ENCODE measurements around the gene LRRC59.

The LRRC59 gene

DNA sequence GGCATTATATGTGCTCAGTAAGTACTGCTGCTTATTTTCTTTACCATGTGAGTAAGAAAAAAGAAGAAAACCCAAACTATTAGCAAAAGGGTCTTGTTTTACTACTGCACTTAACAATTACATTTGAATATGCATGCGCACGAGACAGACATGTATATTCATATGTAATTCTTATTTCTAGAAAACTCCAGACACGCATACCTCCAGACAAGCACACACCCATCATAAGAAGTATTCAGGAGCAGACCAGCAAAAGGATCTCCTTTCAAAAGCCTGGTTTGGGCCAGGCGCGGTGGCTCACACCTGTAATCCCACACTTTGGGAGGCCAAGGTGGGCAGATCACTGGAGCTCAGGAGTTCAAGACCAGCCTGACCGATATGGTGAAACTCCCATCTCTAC lies 7.8 kb downstream of the LRRC59 start:
- DNase-seq (ENCODE audit: extremely low read depth, low read depth), result no peak
- TF ChIP-seq, protein P1, sequence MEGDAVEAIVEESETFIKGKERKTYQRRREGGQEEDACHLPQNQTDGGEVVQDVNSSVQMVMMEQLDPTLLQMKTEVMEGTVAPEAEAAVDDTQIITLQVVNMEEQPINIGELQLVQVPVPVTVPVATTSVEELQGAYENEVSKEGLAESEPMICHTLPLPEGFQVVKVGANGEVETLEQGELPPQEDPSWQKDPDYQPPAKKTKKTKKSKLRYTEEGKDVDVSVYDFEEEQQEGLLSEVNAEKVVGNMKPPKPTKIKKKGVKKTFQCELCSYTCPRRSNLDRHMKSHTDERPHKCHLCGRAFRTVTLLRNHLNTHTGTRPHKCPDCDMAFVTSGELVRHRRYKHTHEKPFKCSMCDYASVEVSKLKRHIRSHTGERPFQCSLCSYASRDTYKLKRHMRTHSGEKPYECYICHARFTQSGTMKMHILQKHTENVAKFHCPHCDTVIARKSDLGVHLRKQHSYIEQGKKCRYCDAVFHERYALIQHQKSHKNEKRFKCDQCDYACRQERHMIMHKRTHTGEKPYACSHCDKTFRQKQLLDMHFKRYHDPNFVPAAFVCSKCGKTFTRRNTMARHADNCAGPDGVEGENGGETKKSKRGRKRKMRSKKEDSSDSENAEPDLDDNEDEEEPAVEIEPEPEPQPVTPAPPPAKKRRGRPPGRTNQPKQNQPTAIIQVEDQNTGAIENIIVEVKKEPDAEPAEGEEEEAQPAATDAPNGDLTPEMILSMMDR (IDR thresholded peaks at IDR 0.05; ENCODE audit: low read depth, low read length), result no peak

DNA sequence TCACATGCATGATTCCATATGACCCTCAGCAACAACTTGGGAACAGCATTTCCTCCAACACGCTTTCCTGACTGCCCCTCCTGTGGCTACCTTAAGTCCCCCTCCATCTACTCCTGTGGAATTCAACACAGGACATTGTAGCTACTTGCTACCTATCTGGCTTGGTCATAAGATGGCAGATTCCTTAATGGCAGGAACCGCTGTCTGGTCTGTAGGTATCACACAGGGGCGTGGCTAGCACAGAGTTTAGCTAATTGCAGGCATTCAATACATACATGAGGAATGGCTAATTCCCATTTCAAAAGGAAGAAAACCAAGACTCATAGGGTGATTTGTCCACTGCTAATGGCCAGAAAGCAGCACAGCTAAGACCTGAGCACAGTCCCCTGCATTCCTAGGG lies 8.6 kb downstream of the LRRC59 start:
- DNase-seq (ENCODE audit: extremely low read depth, low read depth), result no peak
- TF ChIP-seq, protein P1 (IDR thresholded peaks at IDR 0.05; ENCODE audit: low read depth, low read length), result no peak

DNA sequence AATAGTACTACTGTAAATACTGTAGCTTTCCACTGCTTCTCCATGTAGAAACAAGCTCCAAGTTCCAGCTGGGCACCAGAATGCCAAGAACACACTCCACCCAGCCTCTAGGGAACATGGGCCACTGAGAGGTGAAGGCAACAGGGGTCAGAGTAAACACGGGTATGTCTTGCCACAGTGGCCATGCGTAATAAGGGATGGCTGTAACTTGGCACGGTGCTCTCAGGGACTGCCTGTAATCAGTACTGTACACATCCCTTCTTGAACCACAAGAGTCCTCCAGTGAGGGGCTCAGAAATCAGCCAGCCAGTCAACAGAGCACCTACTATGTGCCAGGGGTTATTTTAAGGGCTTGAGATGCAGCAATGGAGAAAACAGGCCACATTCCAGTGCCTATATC lies 10.8 kb downstream of the LRRC59 start:
- DNase-seq (ENCODE audit: extremely low read depth, low read depth), result no peak
- TF ChIP-seq, protein P1 (IDR thresholded peaks at IDR 0.05; ENCODE audit: low read depth, low read length), result no peak

DNA sequence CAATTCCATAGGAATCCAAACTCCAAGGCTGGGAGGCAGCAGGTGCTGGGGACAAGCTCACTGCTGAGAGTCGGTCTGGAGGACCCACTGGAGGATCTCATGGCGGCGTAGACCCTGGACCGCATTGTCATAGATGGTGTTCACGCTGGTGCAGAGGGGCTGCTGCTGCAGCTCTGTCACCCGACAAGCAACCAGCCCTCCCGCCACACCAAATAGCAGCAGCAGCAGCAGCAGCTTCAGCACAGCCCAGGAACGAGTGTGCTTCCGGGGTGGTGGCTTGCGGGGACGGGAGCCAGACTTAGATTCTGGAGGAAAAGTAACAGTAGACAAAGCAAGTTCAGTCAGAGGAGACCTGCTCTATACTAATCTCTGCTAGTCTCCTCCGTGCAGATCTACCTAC lies 14.4 kb downstream of the LRRC59 start:
- no peak for DNase-seq (ENCODE audit: extremely low read depth, low read depth)

DNA sequence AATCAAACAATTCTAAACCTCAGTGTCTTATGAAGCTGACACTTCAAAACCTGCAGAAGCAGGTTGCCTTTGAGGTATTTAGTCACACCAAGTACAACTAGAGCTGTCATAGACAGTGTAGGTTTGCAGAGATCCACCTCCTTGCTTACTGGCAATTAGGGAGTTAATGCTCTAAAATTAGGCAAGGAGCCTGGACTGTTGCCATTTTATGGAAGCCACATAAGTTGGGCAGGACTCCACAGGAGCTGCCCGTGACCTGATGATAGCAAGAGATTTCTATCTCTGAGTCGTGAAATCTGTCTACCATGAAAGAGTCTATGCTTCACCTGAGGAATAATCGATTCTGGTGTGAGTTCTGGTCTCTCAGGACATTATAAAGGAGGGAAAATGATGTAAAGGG lies 15.4 kb downstream of the LRRC59 start:
- TF ChIP-seq, protein P1 (IDR thresholded peaks at IDR 0.05; ENCODE audit: low read depth, low read length), result no peak
- DNase-seq (ENCODE audit: extremely low read depth, low read depth), result no peak

More for the DNA sequence above, 14.4 kb downstream of the LRRC59 start:
- TF ChIP-seq, protein P1 (IDR thresholded peaks at IDR 0.05; ENCODE audit: low read depth, low read length), result no peak

DNA sequence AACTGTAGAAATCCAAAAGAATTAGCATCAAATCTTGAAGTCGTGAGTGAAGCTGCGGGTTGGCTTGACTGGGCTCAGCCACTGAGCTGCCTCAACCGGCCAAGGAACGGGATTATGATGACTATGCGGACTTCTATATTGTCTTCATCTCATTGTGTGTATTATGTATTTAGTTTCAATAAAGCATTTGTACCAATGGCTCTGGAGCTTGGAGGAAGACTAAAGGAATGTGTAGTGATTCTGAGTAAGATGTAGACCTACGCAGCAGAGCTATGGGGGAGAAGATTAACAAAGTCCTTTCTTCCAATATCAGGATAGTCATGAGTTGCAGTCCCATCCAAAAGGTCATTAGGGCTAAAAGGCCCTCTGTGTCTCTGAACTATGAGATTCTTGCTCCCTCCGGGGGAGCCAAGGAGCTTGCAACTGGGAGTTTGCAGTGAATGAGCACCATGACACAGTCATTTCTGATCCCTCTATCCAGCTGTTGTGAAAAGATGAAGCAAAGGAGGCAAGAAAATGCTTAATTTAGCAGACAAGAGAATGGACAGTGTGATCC lies 16.0 kb downstream of the LRRC59 start:
- TF ChIP-seq, protein P1 (IDR thresholded peaks at IDR 0.05; ENCODE audit: low read depth, low read length), result no peak; the same call in 1 of the 2 replicates
- DNase-seq (ENCODE audit: extremely low read depth, low read depth), result no peak

DNA sequence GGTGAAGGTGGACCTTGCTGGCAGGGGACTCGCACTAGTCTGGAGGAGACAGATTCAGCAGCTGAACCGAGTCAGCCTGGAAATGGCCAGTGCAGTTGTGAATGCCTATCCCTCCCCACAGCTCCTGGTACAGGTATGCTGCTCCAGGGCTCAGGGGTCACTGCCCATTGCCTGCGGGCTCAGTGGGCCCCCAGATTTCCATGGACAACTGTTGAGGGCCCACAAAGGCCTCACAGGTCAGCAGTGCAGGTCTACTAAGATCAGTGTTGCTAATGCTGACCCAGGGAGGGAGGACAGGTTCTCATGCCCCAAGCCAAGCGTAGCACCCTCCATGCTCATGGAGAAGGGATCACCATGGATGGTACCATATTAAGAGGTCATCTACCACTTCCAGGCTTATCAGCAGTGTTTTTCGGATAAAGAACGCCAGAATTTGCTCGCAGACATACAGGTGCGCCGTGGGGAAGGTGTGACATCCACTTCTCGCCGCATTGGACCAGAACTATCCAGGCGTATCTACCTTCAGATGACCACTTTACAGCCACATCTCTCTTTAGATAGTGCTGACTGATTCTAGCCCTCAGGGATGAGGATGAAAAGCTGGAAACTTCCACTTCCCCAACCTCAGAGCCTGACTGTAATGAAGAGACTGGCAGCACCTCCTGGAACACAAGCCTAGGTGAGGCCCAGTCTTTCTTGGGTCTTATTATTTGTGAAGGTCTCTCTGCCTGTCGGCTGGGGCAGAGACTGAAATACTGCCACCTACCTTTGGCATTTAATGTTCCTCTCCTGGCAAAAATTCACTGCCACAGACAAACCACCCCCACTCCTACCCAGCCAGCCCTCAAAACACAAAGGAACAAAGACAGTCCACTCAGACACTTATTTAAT lies 16.7 kb downstream of the LRRC59 start:
- no peak for DNase-seq (ENCODE audit: extremely low read depth, low read depth)

More for the DNA sequence above, 16.7 kb downstream of the LRRC59 start:
- TF ChIP-seq, protein P1 (IDR thresholded peaks at IDR 0.05; ENCODE audit: low read depth, low read length), result no peak; the same call in 1 of the 2 replicates

All from AG09319 (cell line).